ENCODE results near the gene FNDC10.

GRCh38 chr1:1624443-1625403, 24.8 kb upstream of the FNDC10 start:
- TF ChIP-seq POLR2AphosphoS5 (IDR thresholded peaks at IDR 0.05; ENCODE audit: low read depth, low read length) (no peak), POLR2A (IDR thresholded peaks at IDR 0.05; ENCODE audit: low read depth, low read length) (no peak), TAF1 (IDR thresholded peaks at IDR 0.05; ENCODE audit: borderline replicate concordance, low read depth, low read length) (no peak)
